Retinal pigment epithelial cell (primary cell): ENCODE measurements around the gene RPS19BP1.
"Not testable (repeated sequence)": the region's sequence is repeated elsewhere in the genome, so short reads cannot be mapped to it uniquely, and the experiment has no call there.

Source experiments
- DNase-seq: peaks from one replicate; pipeline ENCODE4 v3.0.0-alpha.2; 2010; ENCODE audit warnings: low read depth
- H3K4me3 ChIP-seq: 2 replicates; pipeline ENCODE4 v1.5.1; 2011; ENCODE audit warnings: mild to moderate bottlenecking, low read length, control low read depth, moderate library complexity
- CTCF ChIP-seq: conservative IDR thresholded peaks from 2 replicates; pipeline ENCODE4 v1.5.1; 2011; ENCODE audit warnings: low read depth, low read length, control low read depth, inconsistent platforms

RPS19BP1 gene

GRCh38 chr22:39524089-39524752, 8.3 kb downstream of the RPS19BP1 start:
- DNase-seq: no peak
- no peak overlapping the region for H3K4me3 ChIP-seq
- TF ChIP-seq CTCF: no peak

GRCh38 chr22:39522567-39523300, 9.8 kb downstream of the RPS19BP1 start:
- DNase-seq: no peak
- TF ChIP-seq CTCF: no peak
- H3K4me3 ChIP-seq: peak overlapping the region; percentile 94

GRCh38 chr22:39522091-39522490, 10.5 kb downstream of the RPS19BP1 start:
- not testable (repeated sequence) for DNase-seq
- peak overlapping the region; percentile 94 for H3K4me3 ChIP-seq

- DNase-seq: not testable (repeated sequence)
- H3K4me3 ChIP-seq: peak overlapping the region; percentile 94
Observed at GRCh38 chr22:39521106-39521885, 11.3 kb downstream of the RPS19BP1 start.

- peak within 1 kb of the TSS; percentile 94 for H3K4me3 ChIP-seq
- TF ChIP-seq CTCF: no peak
- DNase-seq: peak; percentile 57
Observed at GRCh38 chr22:39520226-39521105, 12.1 kb downstream of the RPS19BP1 start, which contains the start of gene ATF4. ATF4 (plus strand) TSS chr22:39520562; CDS start chr22:39521446, 884 bp downstream.

- DNase-seq: peak; percentile 99
- H3K4me3 ChIP-seq: peak overlapping the region; percentile 94
- peak; percentile 35 for TF ChIP-seq CTCF
Observed at GRCh38 chr22:39519681-39520225, 12.8 kb downstream of the RPS19BP1 start.

GRCh38 chr22:39518996-39519680, 13.4 kb downstream of the RPS19BP1 start:
- DNase-seq: no peak
- H3K4me3 ChIP-seq: peak overlapping the region; percentile 94
- TF ChIP-seq CTCF: no peak
